ENCODE data around the gene RAB11A.

RAB11A gene

GRCh38 chr15:65835447-65835846 lies 33.8 kb upstream of the RAB11A start:
- no peak for TF ChIP-seq GATA3 (IDR thresholded peaks at IDR 0.05; ENCODE audit: low read depth, low read length)
- no peak for TF ChIP-seq GATA2 (IDR thresholded peaks at IDR 0.05; ENCODE audit: low read depth, low read length)

GRCh38 chr15:65836665-65837064 lies 32.6 kb upstream of the RAB11A start:
- no peak for TF ChIP-seq GATA3 (IDR thresholded peaks at IDR 0.05; ENCODE audit: low read depth, low read length)

GRCh38 chr15:65837301-65838294 lies 31.7 kb upstream of the RAB11A start:
- TF ChIP-seq GATA3 (IDR thresholded peaks at IDR 0.05; ENCODE audit: low read depth, low read length): no peak
- no peak for TF ChIP-seq GATA2 (IDR thresholded peaks at IDR 0.05; ENCODE audit: low read depth, low read length)

- TF ChIP-seq GATA2 (IDR thresholded peaks at IDR 0.05; ENCODE audit: low read depth, low read length) (no peak), GATA3 (IDR thresholded peaks at IDR 0.05; ENCODE audit: low read depth, low read length) (no peak)
These were observed 29.9 kb upstream of the RAB11A start for GRCh38 chr15:65839354-65839901.

- TF ChIP-seq GATA2 (IDR thresholded peaks at IDR 0.05; ENCODE audit: low read depth, low read length): no peak
- TF ChIP-seq GATA3 (IDR thresholded peaks at IDR 0.05; ENCODE audit: low read depth, low read length): no peak
These were observed 29.3 kb upstream of the RAB11A start for GRCh38 chr15:65839985-65840384.

GRCh38 chr15:65841121-65841930 lies 28.0 kb upstream of the RAB11A start:
- no peak for TF ChIP-seq GATA3 (IDR thresholded peaks at IDR 0.05; ENCODE audit: low read depth, low read length)
- no peak for TF ChIP-seq GATA2 (IDR thresholded peaks at IDR 0.05; ENCODE audit: low read depth, low read length)

GRCh38 chr15:65845826-65846519 lies 23.3 kb upstream of the RAB11A start:
- TF ChIP-seq GATA3 (IDR thresholded peaks at IDR 0.05; ENCODE audit: low read depth, low read length): no peak
- TF ChIP-seq GATA2 (IDR thresholded peaks at IDR 0.05; ENCODE audit: low read depth, low read length): no peak

GRCh38 chr15:65847989-65848388 lies 21.3 kb upstream of the RAB11A start:
- no peak for TF ChIP-seq GATA3 (IDR thresholded peaks at IDR 0.05; ENCODE audit: low read depth, low read length)
- no peak for TF ChIP-seq GATA2 (IDR thresholded peaks at IDR 0.05; ENCODE audit: low read depth, low read length)

- TF ChIP-seq GATA3 (IDR thresholded peaks at IDR 0.05; ENCODE audit: low read depth, low read length) (no peak), GATA2 (IDR thresholded peaks at IDR 0.05; ENCODE audit: low read depth, low read length) (no peak)
These were observed 17.3 kb upstream of the RAB11A start for GRCh38 chr15:65851981-65852380.

- TF ChIP-seq GATA2 (IDR thresholded peaks at IDR 0.05; ENCODE audit: low read depth, low read length): no peak
- no peak for TF ChIP-seq GATA3 (IDR thresholded peaks at IDR 0.05; ENCODE audit: low read depth, low read length)
These were observed 12.4 kb upstream of the RAB11A start for GRCh38 chr15:65856821-65857455.

GRCh38 chr15:65857718-65858402 lies 11.4 kb upstream of the RAB11A start:
- TF ChIP-seq GATA3 (IDR thresholded peaks at IDR 0.05; ENCODE audit: low read depth, low read length): no peak
- TF ChIP-seq GATA2 (IDR thresholded peaks at IDR 0.05; ENCODE audit: low read depth, low read length): no peak

- TF ChIP-seq GATA2 (IDR thresholded peaks at IDR 0.05; ENCODE audit: low read depth, low read length) (no peak), GATA3 (IDR thresholded peaks at IDR 0.05; ENCODE audit: low read depth, low read length) (no peak)
These were observed 6.6 kb upstream of the RAB11A start for GRCh38 chr15:65862682-65863081.

GRCh38 chr15:65863106-65863505 lies 6.2 kb upstream of the RAB11A start:
- TF ChIP-seq GATA2 (IDR thresholded peaks at IDR 0.05; ENCODE audit: low read depth, low read length) (no peak), GATA3 (IDR thresholded peaks at IDR 0.05; ENCODE audit: low read depth, low read length) (no peak)

All from SH-SY5Y (cell line).